DOHH2 (cell line): ENCODE data around the gene PDGFB.

ENCODE experiments used
- EZH2phosphoT487 ChIP-seq: fragments of 200-600 bp; sonication (generic); IDR thresholded peaks from 2 replicates; pipeline ENCODE4 v1.6.1; 2017; ENCODE audit warnings: borderline replicate concordance, mild to moderate bottlenecking, antibody characterized with exemption, low read length, moderate library complexity, mixed read lengths
- TF ChIP-seq, protein P1 (sequence below): fragments of 200-600 bp; sonication (generic); IDR thresholded peaks from one replicate; pipeline ENCODE4 v1.5.1; 2014; ENCODE audit warnings: antibody characterized with exemption, mild to moderate bottlenecking, low read depth, low read length; ENCODE audit not compliant: poor library complexity, severe bottlenecking

DNA sequence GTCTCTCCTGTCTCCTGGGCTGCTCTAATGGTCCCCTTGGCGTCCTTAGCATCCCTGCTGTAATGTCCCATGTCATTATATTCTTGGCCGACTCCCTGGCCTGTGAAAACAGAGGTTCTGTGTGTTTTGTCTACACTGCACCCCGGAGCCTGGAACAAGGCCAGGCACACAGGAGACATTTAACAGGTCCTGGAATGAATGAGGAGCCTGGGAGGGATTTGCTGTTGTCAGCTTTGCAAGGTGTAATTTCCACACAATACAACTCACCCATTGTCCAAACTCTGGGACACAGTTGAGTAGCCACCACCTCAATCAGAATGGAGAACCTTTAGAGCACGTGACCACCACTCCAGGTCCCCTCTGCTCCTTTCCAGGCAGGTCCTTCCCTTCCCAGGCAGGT is 14.9 kb upstream of the PDGFB start:
- TF ChIP-seq, protein P1, sequence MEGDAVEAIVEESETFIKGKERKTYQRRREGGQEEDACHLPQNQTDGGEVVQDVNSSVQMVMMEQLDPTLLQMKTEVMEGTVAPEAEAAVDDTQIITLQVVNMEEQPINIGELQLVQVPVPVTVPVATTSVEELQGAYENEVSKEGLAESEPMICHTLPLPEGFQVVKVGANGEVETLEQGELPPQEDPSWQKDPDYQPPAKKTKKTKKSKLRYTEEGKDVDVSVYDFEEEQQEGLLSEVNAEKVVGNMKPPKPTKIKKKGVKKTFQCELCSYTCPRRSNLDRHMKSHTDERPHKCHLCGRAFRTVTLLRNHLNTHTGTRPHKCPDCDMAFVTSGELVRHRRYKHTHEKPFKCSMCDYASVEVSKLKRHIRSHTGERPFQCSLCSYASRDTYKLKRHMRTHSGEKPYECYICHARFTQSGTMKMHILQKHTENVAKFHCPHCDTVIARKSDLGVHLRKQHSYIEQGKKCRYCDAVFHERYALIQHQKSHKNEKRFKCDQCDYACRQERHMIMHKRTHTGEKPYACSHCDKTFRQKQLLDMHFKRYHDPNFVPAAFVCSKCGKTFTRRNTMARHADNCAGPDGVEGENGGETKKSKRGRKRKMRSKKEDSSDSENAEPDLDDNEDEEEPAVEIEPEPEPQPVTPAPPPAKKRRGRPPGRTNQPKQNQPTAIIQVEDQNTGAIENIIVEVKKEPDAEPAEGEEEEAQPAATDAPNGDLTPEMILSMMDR: no peak
- no peak for TF ChIP-seq EZH2phosphoT487
